Omental fat pad (tissue), 4 donors: ENCODE measurements around the gene CD320. TPM values are rescaled to one million over a fixed set of nuclear protein-coding genes. Genes with fewer than 3 reads are reported as not detected.

Experiments used
- ATAC-seq: fragments of 150-250 bp; one replicate; pipeline ENCODE4 v1.9.1; 2016; ENCODE audit warnings: mild to moderate bottlenecking, moderate library complexity; ENCODE audit not compliant: low FRiP score
- DNase-seq: peaks from one replicate; pipeline ENCODE4 v3.0.0-alpha.2; 2019; ENCODE audit warnings: low spot score
- total RNA-seq, 4 donors: library from RNA; depleted of rRNA; stranded (reverse); fragments of >200 nt; gene quantifications; one replicate each; pipeline ENCODE4 v1.1.0, GENCODE V29; 2016
- TF ChIP-seq, protein P1 (sequence below), 3 donors: fragments of 450-650 bp; IDR thresholded peaks; one replicate each; pipeline ENCODE4 v1.5.1; 2016 to 2017; ENCODE audit warnings: antibody characterized with exemption in 3 of 3, mild to moderate bottlenecking in 3 of 3, moderate library complexity in 2 of 3

The CD320 gene
- total RNA-seq, 4 donors from 2014 or later: 49.3 to 126 (median 79.3) TPM

DNA sequence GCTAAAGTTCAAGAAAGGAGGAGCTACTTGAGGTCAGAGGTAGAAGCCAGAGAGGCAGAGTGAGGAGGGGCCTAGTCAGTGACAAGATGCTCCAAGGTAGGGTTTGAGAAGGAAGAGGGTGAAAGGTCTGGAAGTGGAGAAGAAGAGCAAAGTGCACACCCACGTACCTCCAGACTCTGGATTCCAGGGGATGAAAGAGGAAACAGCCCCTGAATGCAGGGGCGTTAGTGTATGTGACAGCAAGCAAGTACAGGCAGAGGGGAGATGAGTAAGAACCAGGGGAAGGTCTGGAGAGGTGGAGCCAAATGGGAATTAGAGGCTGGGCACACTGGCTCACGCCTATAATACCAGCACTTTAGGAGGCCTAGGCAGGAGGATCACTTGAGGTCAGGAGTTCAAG lies 21.8 kb upstream of the CD320 start:
- ATAC-seq (no peak), DNase-seq (no peak)
- TF ChIP-seq, protein P1, sequence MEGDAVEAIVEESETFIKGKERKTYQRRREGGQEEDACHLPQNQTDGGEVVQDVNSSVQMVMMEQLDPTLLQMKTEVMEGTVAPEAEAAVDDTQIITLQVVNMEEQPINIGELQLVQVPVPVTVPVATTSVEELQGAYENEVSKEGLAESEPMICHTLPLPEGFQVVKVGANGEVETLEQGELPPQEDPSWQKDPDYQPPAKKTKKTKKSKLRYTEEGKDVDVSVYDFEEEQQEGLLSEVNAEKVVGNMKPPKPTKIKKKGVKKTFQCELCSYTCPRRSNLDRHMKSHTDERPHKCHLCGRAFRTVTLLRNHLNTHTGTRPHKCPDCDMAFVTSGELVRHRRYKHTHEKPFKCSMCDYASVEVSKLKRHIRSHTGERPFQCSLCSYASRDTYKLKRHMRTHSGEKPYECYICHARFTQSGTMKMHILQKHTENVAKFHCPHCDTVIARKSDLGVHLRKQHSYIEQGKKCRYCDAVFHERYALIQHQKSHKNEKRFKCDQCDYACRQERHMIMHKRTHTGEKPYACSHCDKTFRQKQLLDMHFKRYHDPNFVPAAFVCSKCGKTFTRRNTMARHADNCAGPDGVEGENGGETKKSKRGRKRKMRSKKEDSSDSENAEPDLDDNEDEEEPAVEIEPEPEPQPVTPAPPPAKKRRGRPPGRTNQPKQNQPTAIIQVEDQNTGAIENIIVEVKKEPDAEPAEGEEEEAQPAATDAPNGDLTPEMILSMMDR (IDR thresholded peaks at IDR 0.05): no peak

DNA sequence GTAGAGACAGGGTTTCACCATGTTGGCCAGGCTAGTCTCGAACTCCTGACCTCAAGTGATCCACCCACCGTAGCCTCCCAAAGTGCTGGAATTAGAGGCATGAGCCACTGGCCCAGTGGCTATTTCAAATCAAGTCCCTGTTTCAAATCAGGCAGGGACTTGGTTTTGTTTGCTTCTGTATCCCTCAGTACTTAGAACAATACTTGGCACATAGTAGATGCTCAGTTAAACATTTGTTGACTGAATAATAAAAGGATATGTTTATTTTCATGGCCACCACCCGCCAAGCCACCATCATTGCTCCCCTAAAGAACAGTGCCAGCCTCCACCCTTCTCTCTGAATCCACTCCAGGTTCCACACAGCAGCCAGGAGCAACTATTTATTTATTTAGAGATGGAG lies 17.3 kb upstream of the CD320 start:
- no peak for ATAC-seq

DNA sequence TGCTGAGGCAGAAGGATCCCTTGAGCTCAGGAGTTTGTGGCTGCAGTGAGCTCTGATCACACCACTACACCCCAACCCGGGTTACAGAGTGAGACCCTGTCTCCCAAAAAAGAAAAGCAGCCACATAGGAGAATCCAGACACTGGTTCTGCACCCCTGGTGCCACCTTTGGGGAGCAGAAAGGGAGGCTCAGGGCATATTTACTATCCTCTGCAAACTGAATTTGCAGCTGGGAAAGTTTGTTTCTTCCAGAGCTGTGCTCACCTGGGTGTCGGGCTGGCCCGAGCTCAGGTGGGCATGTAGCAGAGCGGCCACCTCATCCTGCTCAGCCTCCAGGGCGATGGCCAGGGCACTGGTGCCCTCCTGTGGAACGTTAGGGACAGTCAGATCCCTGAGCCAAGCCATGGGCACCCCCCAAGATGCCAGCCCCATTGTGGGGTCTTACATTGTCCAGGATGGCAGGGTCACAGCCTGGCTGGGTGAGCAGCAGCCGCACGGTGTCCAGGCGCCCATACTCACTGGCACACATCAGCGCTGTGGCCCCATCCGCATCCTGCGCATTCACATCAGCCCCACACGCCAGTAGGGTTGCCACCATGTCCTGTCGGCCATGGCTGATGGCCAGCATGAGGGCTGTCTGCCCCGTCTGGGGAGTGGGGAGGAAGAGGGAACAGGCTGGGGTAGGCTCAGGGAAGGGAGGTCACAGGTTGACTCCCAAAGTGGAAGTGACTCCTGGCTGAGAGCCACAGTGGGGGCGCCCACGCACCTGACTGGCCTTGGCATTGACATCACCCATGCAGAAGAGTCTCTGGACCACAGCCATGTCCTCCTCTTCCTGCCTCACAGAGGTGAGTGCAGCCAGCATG lies 16.3 kb upstream of the CD320 start:
- DNase-seq: no peak
- TF ChIP-seq, protein P1 (IDR thresholded peaks at IDR 0.05): no peak
- peak; percentile 4 for ATAC-seq

More for the DNA sequence above, 17.3 kb upstream of the CD320 start:
- TF ChIP-seq, protein P1 (IDR thresholded peaks at IDR 0.05): no peak
- DNase-seq: no peak

DNA sequence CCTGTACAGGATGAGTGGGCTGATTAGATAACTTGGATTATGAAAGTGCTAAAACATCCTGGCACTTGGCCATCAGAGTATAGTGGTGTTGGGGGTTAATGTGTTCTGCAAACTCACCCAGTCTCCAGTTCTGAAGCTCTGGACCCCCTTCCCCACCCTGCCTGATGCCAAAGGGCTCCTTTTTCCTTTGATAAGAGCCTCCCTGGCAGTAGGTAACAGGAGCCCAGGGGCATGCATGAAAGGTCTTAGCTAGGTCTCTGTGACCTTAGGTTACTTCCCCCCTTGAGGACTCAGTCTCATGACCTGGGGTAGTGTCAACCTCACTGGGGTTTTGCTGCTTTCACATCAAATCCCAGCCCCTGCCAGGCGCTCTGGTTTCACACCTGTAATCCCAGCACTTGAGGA lies 15.6 kb upstream of the CD320 start:
- TF ChIP-seq, protein P1 (IDR thresholded peaks at IDR 0.05): no peak
- ATAC-seq (no peak), DNase-seq (no peak)

DNA sequence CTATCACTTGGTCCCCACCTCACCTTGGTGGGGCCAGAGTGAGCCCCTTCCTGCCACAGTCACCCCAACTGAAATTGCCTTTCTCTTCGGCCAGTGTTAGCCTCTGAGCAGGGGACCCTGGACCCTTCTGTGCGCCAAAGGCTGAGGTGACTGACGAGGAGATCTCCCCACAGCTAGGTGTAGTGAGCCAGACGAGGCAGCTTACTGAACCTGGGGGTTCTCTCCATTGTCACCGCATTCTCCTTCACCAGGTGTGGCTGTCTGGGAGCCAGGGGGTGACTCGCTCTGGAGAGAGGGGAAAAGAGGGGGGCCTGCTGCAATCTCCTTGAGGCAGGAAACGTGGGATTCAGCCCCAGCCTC lies 14.5 kb upstream of the CD320 start:
- no peak for ATAC-seq
- TF ChIP-seq, protein P1 (IDR thresholded peaks at IDR 0.05): no peak
- no peak for DNase-seq

DNA sequence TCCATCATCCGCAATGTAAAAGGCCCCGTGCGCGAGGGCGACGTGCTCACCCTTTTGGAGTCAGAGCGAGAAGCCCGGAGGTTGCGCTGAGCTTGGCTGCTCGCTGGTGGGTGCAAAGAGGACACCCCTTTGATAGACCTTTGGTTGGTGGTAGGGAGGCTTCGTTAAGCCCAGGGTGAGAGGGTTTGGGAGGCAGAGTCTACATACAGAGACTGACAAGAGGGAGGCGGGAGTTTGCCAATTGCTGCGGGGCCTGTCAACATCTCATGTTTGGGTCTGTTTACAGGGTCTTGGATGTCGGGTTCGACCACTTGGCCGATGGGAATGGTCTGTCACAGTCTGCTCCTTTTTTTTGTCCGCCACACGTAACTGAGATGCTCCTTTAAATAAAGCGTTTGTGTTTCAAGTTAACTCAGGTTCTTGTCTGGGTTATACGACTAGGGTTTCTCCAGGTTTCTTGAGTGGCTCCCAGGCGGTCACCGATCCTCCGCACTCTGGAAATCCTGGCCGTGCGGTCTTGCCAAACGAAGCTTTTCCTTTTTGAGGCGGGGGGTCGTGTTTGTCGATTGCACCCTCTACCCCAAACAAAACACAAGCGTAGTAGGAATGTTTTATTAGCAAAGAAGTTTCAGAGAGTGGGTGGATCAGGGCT lies 14.0 kb upstream of the CD320 start:
- DNase-seq: no peak
- TF ChIP-seq, protein P1 (IDR thresholded peaks at IDR 0.05): no peak

More for the DNA sequence above, 14.0 kb upstream of the CD320 start:
- ATAC-seq: no peak
